ENCODE measurements around the gene DNAH8. TPM values are rescaled to one million over a fixed set of nuclear protein-coding genes. Genes with fewer than 3 reads are reported as not detected.
"Not testable (repeated sequence)": the region's sequence is repeated elsewhere in the genome, so short reads cannot be mapped to it uniquely, and the experiment has no call there.

The DNAH8 gene
- total RNA-seq, 6 experiments from 2014 or later = not detected

- no peak overlapping the region for H3K27ac Mint-ChIP-seq
Measured at GRCh38 chr6:38910207-38910606, 195.1 kb downstream of the DNAH8 start.

GRCh38 chr6:38912378-38912777 lies 197.3 kb downstream of the DNAH8 start:
- H3K4me3 Mint-ChIP-seq = no peak overlapping the region
- TF ChIP-seq CTCF (IDR thresholded peaks at IDR 0.05) = no peak
- H3K27me3 Mint-ChIP-seq (ENCODE audit: insufficient read depth) = no peaks in the 10 kb centered on the region
- no peaks in the 10 kb centered on the region; the same call in 1 of the 2 replicates for H3K9me3 Mint-ChIP-seq
- no peak overlapping the region for H3K27ac Mint-ChIP-seq
- DNase-seq = no peak
- H3K36me3 Mint-ChIP-seq (ENCODE audit: low read depth) = no peaks in the 10 kb centered on the region
- H3K4me1 Mint-ChIP-seq (ENCODE audit: low read depth) = no peaks in the 10 kb centered on the region

More at GRCh38 chr6:38910207-38910606, 195.1 kb downstream of the DNAH8 start:
- Mint-ChIP-seq H3K4me1 (ENCODE audit: low read depth) (no peaks in the 10 kb centered on the region), H3K36me3 (ENCODE audit: low read depth) (no peaks in the 10 kb centered on the region), H3K27me3 (ENCODE audit: insufficient read depth) (no peaks in the 10 kb centered on the region), H3K9me3 (no peaks in the 10 kb centered on the region; the same call in 1 of the 2 replicates), H3K4me3 (no peak overlapping the region)
- DNase-seq = no peak
- TF ChIP-seq CTCF (IDR thresholded peaks at IDR 0.05) = no peak

GRCh38 chr6:38915205-38915925 lies 200.3 kb downstream of the DNAH8 start:
- H3K9me3 Mint-ChIP-seq = no peaks in the 10 kb centered on the region
- H3K27ac Mint-ChIP-seq = no peak overlapping the region
- no peaks in the 10 kb centered on the region for H3K27me3 Mint-ChIP-seq (ENCODE audit: insufficient read depth)
- DNase-seq = no peak
- H3K36me3 Mint-ChIP-seq (ENCODE audit: low read depth) = no peaks in the 10 kb centered on the region
- H3K4me3 Mint-ChIP-seq = no peak overlapping the region
- no peak for TF ChIP-seq CTCF (IDR thresholded peaks at IDR 0.05)
- no peaks in the 10 kb centered on the region for H3K4me1 Mint-ChIP-seq (ENCODE audit: low read depth)

- H3K36me3 Mint-ChIP-seq (ENCODE audit: low read depth); H3K4me3 Mint-ChIP-seq; H3K27me3 Mint-ChIP-seq (ENCODE audit: insufficient read depth); DNase-seq; H3K4me1 Mint-ChIP-seq (ENCODE audit: low read depth); H3K9me3 Mint-ChIP-seq; H3K27ac Mint-ChIP-seq: not testable (repeated sequence)
Measured at GRCh38 chr6:38921540-38921939, 206.4 kb downstream of the DNAH8 start.

- Mint-ChIP-seq H3K27me3 (ENCODE audit: insufficient read depth) (no peaks in the 10 kb centered on the region), H3K36me3 (ENCODE audit: low read depth) (no peaks in the 10 kb centered on the region), H3K4me3 (no peak overlapping the region), H3K27ac (no peak overlapping the region), H3K9me3 (no peaks in the 10 kb centered on the region), H3K4me1 (ENCODE audit: low read depth) (no peaks in the 10 kb centered on the region)
- DNase-seq = no peak
- TF ChIP-seq CTCF (IDR thresholded peaks at IDR 0.05) = no peak
Measured at GRCh38 chr6:38924791-38925509, 209.8 kb downstream of the DNAH8 start.

- H3K4me3 Mint-ChIP-seq = no peak overlapping the region
- no peak for DNase-seq
- no peaks in the 10 kb centered on the region for H3K4me1 Mint-ChIP-seq (ENCODE audit: low read depth)
- no peaks in the 10 kb centered on the region for H3K36me3 Mint-ChIP-seq (ENCODE audit: low read depth)
- no peak for TF ChIP-seq CTCF (IDR thresholded peaks at IDR 0.05)
- no peaks in the 10 kb centered on the region for H3K9me3 Mint-ChIP-seq
- H3K27me3 Mint-ChIP-seq (ENCODE audit: insufficient read depth) = 0 out of 2 replicates have a peak, but pooled peaks cover 1% of the 10 kb centered on the region
- H3K27ac Mint-ChIP-seq = no peak overlapping the region
Measured at GRCh38 chr6:38929560-38929959, 214.4 kb downstream of the DNAH8 start.

All from HFFc6 (cell line).